Measurements from ENCODE around the gene MYO7B. TPM values are rescaled to one million over a fixed set of nuclear protein-coding genes. Genes with fewer than 3 reads are reported as not detected.

Gene MYO7B
- total RNA-seq, 2 experiments from 2014 or later: 0.65 to 1.2 TPM

DNA sequence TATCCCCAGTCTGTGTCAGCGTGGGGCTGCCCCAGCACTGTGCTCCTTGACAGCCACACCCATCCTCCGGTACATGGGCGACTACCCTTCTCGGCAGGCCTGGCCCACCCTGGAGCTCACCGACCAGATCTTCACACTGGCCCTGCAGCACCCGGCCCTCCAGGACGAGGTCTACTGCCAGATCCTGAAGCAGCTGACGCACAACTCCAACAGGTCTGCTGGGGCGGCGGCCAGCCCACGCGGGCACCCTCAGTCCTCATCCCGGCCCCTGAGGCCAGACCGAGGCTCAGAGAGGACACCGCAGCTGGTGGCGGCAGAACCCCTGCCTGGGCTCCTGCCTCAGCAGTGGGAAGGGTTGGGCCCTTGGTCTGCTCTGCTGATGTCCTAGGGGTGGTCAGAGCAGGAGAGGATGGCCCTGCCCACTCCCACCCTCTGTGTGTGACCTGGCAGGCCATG, 96.1 kb downstream of the MYO7B start:
- TF ChIP-seq, protein P1, sequence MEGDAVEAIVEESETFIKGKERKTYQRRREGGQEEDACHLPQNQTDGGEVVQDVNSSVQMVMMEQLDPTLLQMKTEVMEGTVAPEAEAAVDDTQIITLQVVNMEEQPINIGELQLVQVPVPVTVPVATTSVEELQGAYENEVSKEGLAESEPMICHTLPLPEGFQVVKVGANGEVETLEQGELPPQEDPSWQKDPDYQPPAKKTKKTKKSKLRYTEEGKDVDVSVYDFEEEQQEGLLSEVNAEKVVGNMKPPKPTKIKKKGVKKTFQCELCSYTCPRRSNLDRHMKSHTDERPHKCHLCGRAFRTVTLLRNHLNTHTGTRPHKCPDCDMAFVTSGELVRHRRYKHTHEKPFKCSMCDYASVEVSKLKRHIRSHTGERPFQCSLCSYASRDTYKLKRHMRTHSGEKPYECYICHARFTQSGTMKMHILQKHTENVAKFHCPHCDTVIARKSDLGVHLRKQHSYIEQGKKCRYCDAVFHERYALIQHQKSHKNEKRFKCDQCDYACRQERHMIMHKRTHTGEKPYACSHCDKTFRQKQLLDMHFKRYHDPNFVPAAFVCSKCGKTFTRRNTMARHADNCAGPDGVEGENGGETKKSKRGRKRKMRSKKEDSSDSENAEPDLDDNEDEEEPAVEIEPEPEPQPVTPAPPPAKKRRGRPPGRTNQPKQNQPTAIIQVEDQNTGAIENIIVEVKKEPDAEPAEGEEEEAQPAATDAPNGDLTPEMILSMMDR (IDR thresholded peaks at IDR 0.05): no peak
- H3K9me3 Mint-ChIP-seq: no peaks in the 10 kb centered on the region
- H3K27ac Mint-ChIP-seq: no peak overlapping the region
- H3K4me1 Mint-ChIP-seq (ENCODE audit: low read depth): peaks cover 32% of the 10 kb centered on the region
- DNase-seq (no peak), ATAC-seq (no peak)
- intact Hi-C loops (cut with micrococcal nuclease): no loop called here
- H3K27me3 Mint-ChIP-seq: no peaks in the 10 kb centered on the region
- no peak overlapping the region for H3K4me3 Mint-ChIP-seq
- ChIA-PET CTCF (interaction anchor here (0.7 to 1.5 kb wide), 2 partner anchors 21 to 40 kb away, joined by 3 to 6 read pairs; no protein-coding TSS in a partner anchor), POLR2A (interaction anchor here (3.3 kb wide), 1 partner anchor 9 kb away, joined by 22 read pairs; no protein-coding TSS in a partner anchor)
- no peaks in the 10 kb centered on the region for H3K36me3 Mint-ChIP-seq (ENCODE audit: low read depth)

- Mint-ChIP-seq H3K4me3 (no peak overlapping the region), H3K4me1 (ENCODE audit: low read depth) (peaks cover 35% of the 10 kb centered on the region), H3K27ac (no peak overlapping the region), H3K9me3 (no peaks in the 10 kb centered on the region), H3K36me3 (ENCODE audit: low read depth) (no peaks in the 10 kb centered on the region), H3K27me3 (no peaks in the 10 kb centered on the region)
- ATAC-seq: no peak
- intact Hi-C loops (cut with micrococcal nuclease): no loop called here
- no peak for DNase-seq
- TF ChIP-seq, protein P1 (IDR thresholded peaks at IDR 0.05): no peak
- ChIA-PET POLR2A (interaction anchor here (1.2 to 3.3 kb wide), 2 partner anchors 9 to 33 kb away, joined by 3 to 22 read pairs; no protein-coding TSS in a partner anchor), CTCF (interaction anchor here (0.8 to 1.4 kb wide), 3 partner anchors 18 to 1104 kb away, joined by 3 to 5 read pairs (median 4); no protein-coding TSS in a partner anchor)
Measured at GRCh38 chr2:127631997-127632581, 96.6 kb downstream of the MYO7B start.

DNA sequence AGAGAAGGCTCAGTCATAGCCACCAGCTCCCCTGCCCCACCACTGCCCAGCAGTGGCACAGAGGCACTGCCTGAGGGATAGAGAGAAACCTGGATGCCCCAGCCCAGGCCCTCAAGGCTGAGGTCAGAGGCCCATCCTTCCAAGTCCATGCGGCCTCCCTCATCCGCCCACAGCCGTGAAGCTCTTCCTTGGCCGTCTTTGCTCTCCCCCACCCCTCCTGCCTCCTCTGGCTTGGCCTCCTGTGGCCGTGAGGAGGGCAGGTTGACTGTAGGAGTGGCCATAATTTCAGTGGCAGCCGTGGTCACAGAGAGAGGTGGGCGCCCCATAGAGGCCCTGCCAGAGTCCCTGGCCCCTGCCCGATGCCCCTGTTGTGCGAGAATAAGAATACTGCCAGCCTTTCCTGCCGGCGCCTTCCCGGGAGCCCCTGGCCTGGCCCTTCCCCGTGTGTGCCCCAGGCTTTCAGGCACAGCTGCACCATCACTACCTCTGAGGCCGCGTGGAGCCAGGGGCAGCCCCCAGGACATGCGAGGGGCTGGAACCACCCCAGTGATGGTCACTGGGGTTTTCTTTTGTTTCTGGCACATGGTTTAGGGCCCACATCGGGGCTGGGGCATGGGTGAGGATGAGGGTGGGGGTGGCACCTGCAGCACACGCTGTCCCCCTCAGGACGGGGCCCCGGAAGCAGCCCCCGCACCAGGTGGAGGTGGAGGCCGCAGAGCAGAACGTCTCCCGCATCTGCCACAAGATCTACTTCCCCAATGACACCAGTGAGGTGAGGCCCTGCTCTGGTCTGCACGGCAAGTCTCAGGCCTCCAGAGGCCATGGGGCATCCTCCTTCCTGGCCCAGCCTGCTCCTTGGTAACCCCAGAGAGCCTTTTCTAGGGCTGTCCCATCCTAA, 97.4 kb downstream of the MYO7B start:
- no peaks in the 10 kb centered on the region for H3K9me3 Mint-ChIP-seq
- peak; percentile 40 for DNase-seq
- ATAC-seq: peak; percentile 52
- CTCF ChIA-PET: interaction anchor here (0.8 to 1.4 kb wide), 3 partner anchors 17 to 1105 kb away, joined by 3 to 5 read pairs (median 4); no protein-coding TSS in a partner anchor
- peaks cover 39% of the 10 kb centered on the region for H3K4me1 Mint-ChIP-seq (ENCODE audit: low read depth)
- H3K36me3 Mint-ChIP-seq (ENCODE audit: low read depth): no peaks in the 10 kb centered on the region
- TF ChIP-seq, protein P1 (IDR thresholded peaks at IDR 0.05): no peak
- no peak overlapping the region for H3K4me3 Mint-ChIP-seq
- POLR2A ChIA-PET: interaction anchor here (1.2 to 3.3 kb wide), 2 partner anchors 8 to 33 kb away, joined by 3 to 22 read pairs; no protein-coding TSS in a partner anchor
- intact Hi-C loops (cut with micrococcal nuclease): no loop called here
- H3K27me3 Mint-ChIP-seq: no peaks in the 10 kb centered on the region
- H3K27ac Mint-ChIP-seq: peak overlapping the region; percentile 75

DNA sequence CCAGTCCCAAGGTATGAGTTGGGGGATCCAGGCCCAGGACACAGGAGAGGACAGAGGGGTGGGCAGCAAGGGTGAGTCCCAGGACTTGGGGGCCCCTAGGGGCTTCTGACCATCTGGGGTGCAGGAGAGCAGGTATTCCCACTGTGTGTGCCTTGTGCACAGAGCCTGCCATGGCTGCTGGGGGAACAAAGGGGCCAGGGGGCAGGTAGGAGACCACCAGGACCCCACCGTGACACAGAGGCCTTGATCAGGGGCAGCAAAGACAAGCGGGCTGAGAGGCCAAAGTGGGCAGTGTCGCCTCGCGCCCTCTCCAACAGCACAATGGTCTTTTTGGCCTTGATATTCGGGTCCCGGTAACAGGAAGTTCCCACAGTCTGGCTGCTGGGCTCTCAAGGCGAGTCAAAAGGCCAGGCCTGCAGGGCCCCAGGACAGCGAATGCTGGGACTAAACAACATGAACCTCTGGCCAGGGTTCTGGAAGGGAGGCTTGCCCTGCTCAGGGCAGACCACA, 98.1 kb downstream of the MYO7B start:
- H3K27ac Mint-ChIP-seq: peak overlapping the region; percentile 75
- DNase-seq: no peak
- H3K4me3 Mint-ChIP-seq: no peak overlapping the region
- H3K9me3 Mint-ChIP-seq: no peaks in the 10 kb centered on the region
- intact Hi-C loops (cut with micrococcal nuclease): no loop called here
- TF ChIP-seq, protein P1 (IDR thresholded peaks at IDR 0.05): no peak
- CTCF ChIA-PET: interaction anchor here (1.4 kb wide), 1 partner anchor 42 kb away, joined by 5 read pairs; no protein-coding TSS in a partner anchor
- H3K36me3 Mint-ChIP-seq (ENCODE audit: low read depth): no peaks in the 10 kb centered on the region
- peak; percentile 2 for ATAC-seq
- H3K4me1 Mint-ChIP-seq (ENCODE audit: low read depth): peaks cover 47% of the 10 kb centered on the region
- POLR2A ChIA-PET: no interaction called here
- no peaks in the 10 kb centered on the region for H3K27me3 Mint-ChIP-seq
